Measurements from ENCODE around the gene ZSCAN10. TPM values are rescaled to one million over a fixed set of nuclear protein-coding genes. Genes with fewer than 3 reads are reported as not detected.

ZSCAN10 gene
- total and polyA plus RNA-seq, 2 of the 13 experiments (the other 11 are each of a cell fraction or from before 2014, with no cell fraction given) = not detected

GRCh38 chr16:3134338-3135125 is 35.4 kb upstream of the ZSCAN10 start, which contains the start of gene ZNF213 (continued):
- no peak for TF ChIP-seq CBX2 (IDR thresholded peaks at IDR 0.05; ENCODE audit: low read depth, low read length)
- no peak for TF ChIP-seq CBX2 (CRISPR knock-in tag; IDR thresholded peaks at IDR 0.05; ENCODE audit: low read depth)
- TF ChIP-seq ZNF790 (CRISPR knock-in tag; IDR thresholded peaks at IDR 0.05; ENCODE audit: borderline replicate concordance) = peak; percentile 71; the same call in 1 of the 2 replicates
- no peak for TF ChIP-seq ZSCAN12 (CRISPR knock-in tag; IDR thresholded peaks at IDR 0.05)
- peak; percentile 84 for TF ChIP-seq PHF20 (CRISPR knock-in tag; IDR thresholded peaks at IDR 0.05)
- TF ChIP-seq ZNF12 (CRISPR knock-in tag; IDR thresholded peaks at IDR 0.05) = no peak
- TF ChIP-seq POLR2G (IDR thresholded peaks at IDR 0.05; ENCODE audit: low read depth, low read length) = peak; percentile 86
- TF ChIP-seq PATZ1 (CRISPR knock-in tag; IDR thresholded peaks at IDR 0.05) = peak; percentile 41; the same call in 1 of the 2 replicates
- no peak for TF ChIP-seq MBNL3 (CRISPR knock-in tag; conservative IDR thresholded peaks at IDR 0.05)
- TF ChIP-seq HBP1 (CRISPR knock-in tag; IDR thresholded peaks at IDR 0.05; ENCODE audit: low read depth) = no peak
- TF ChIP-seq MAFF (IDR thresholded peaks at IDR 0.05; ENCODE audit: low read depth, low read length) = 0 out of 2 replicates have a peak, but pooled peaks have one; percentile 2
- TF ChIP-seq KDM5B (CRISPR knock-in tag; IDR thresholded peaks at IDR 0.05; ENCODE audit: borderline replicate concordance) = peak; percentile 14; the same call in 1 of the 2 replicates
- no peak for TF ChIP-seq ZFP36L1 (CRISPR knock-in tag; IDR thresholded peaks at IDR 0.05)
- no peak for TF ChIP-seq NR2F2 (IDR thresholded peaks at IDR 0.05; ENCODE audit: borderline replicate concordance, low read depth)
- no peak for TF ChIP-seq MEIS1 (CRISPR knock-in tag; IDR thresholded peaks at IDR 0.05; ENCODE audit: borderline replicate concordance)
- TF ChIP-seq ZBTB1 (CRISPR knock-in tag; IDR thresholded peaks at IDR 0.05; ENCODE audit: borderline replicate concordance) = no peak
- TF ChIP-seq SP4 (CRISPR knock-in tag; IDR thresholded peaks at IDR 0.05) = peak; percentile 25; the same call in 1 of the 2 replicates
- TF ChIP-seq, protein P1, sequence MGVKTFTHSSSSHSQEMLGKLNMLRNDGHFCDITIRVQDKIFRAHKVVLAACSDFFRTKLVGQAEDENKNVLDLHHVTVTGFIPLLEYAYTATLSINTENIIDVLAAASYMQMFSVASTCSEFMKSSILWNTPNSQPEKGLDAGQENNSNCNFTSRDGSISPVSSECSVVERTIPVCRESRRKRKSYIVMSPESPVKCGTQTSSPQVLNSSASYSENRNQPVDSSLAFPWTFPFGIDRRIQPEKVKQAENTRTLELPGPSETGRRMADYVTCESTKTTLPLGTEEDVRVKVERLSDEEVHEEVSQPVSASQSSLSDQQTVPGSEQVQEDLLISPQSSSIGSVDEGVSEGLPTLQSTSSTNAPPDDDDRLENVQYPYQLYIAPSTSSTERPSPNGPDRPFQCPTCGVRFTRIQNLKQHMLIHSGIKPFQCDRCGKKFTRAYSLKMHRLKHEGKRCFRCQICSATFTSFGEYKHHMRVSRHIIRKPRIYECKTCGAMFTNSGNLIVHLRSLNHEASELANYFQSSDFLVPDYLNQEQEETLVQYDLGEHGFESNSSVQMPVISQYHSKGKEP (CRISPR knock-in tag; IDR thresholded peaks at IDR 0.05) = no peak
- TF ChIP-seq, protein P2, sequence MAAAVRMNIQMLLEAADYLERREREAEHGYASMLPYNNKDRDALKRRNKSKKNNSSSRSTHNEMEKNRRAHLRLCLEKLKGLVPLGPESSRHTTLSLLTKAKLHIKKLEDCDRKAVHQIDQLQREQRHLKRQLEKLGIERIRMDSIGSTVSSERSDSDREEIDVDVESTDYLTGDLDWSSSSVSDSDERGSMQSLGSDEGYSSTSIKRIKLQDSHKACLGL (CRISPR knock-in tag; IDR thresholded peaks at IDR 0.05) = peak; percentile 26; the same call in 1 of the 2 replicates
- TF ChIP-seq ZBTB8A (CRISPR knock-in tag; IDR thresholded peaks at IDR 0.05; ENCODE audit: borderline replicate concordance, low read depth) = no peak
- TF ChIP-seq ZNF772 (CRISPR knock-in tag; IDR thresholded peaks at IDR 0.05) = no peak
- no peak for TF ChIP-seq NR2F1 (CRISPR knock-in tag; IDR thresholded peaks at IDR 0.05)
- no peak for TF ChIP-seq ZNF777 (CRISPR knock-in tag; IDR thresholded peaks at IDR 0.05)
- TF ChIP-seq ZNF160 (CRISPR knock-in tag; IDR thresholded peaks at IDR 0.05) = 0 out of 2 replicates have a peak, but pooled peaks have one; percentile 20
- TF ChIP-seq ZNF101 (CRISPR knock-in tag; IDR thresholded peaks at IDR 0.05; ENCODE audit: borderline replicate concordance, low read depth) = no peak
